Testis (tissue), 3 donors: Measurements from ENCODE around the gene TSHZ3. TPM values are rescaled to one million over a fixed set of nuclear protein-coding genes. Genes with fewer than 3 reads are reported as not detected.

Experiments
- DNase-seq: peaks from one replicate; pipeline ENCODE4 v3.0.0-alpha.2; 2019
- H3K27ac ChIP-seq, 2 donors: fragments of 200-600 bp; sonication (generic); one replicate each; pipeline ENCODE4 v1.5.1; 2019
- H3K27me3 ChIP-seq: fragments of 200-600 bp; sonication (generic); one replicate; pipeline ENCODE4 v1.5.1; 2019
- H3K36me3 ChIP-seq: fragments of 200-600 bp; sonication (generic); one replicate; pipeline ENCODE4 v1.5.1; 2017; ENCODE audit warnings: low read depth; ENCODE audit errors: missing control alignments
- H3K4me1 ChIP-seq: fragments of 200-600 bp; sonication (generic); one replicate; pipeline ENCODE4 v1.5.1; 2019
- H3K4me3 ChIP-seq, 2 donors: fragments of 200-600 bp; sonication (generic); one replicate each; pipeline ENCODE4 v1.5.1; 2017 to 2019
- H3K9me3 ChIP-seq: fragments of 200-600 bp; sonication (generic); one replicate; pipeline ENCODE4 v1.5.1; 2017
- CTCF ChIP-seq, 3 experiments: fragments of 450-650 bp in 2 of 3; fragments of 200-600 bp in 1 of 3; sonication (generic) in 1 of 3; IDR thresholded peaks; one replicate each; pipeline ENCODE4 v1.5.1; 2016 to 2019; ENCODE audit warnings: antibody characterized with exemption in 3 of 3, mild to moderate bottlenecking in 2 of 3, moderate library complexity in 1 of 3
- POLR2A ChIP-seq: fragments of 450-650 bp; IDR thresholded peaks from one replicate; pipeline ENCODE4 v1.6.1; 2017; ENCODE audit warnings: antibody characterized with exemption, mild to moderate bottlenecking, moderate library complexity
- WGBS, 2 donors: methylation state at CpG; one replicate each; pipeline ENCODE4 v1.1.5; 2018; 5-methylcytosine and 5-hydroxymethylcytosine counted together
- intact Hi-C: fragments of 100-400 bp; cut with DNase I; formaldehyde crosslinking; loops from one replicate; pipeline ENCODE4 v1.15.1; 2023; ENCODE audit warnings: low total_unique reads
- polyA plus RNA-seq: library from polyadenylated mRNA; stranded (reverse); fragments of 350-450 nt; fragmentation: Illumina TruSeq; extraction: RNeasy Lipid Tissue Mini Kit (QIAGEN cat#74804); gene quantifications from one replicate; pipeline ENCODE4 v1.2.3, GENCODE V29; 2014; ENCODE audit warnings: low read depth, low replicate concordance; ENCODE audit not compliant: insufficient read depth
- total RNA-seq, 2 donors: library from RNA; depleted of rRNA; stranded (reverse); fragments of >200 nt; gene quantifications; one replicate each; pipeline ENCODE4 v1.2.3, GENCODE V29; 2016

TSHZ3 gene
- total and polyA plus RNA-seq, 3 donors from 2014 or later, result 6.8 to 12.7 (median 8.0) TPM

GRCh38 chr19:31283701-31284100 is 65.5 kb downstream of the TSHZ3 start:
- WGBS, 2 donors, result 86 to 87% methylated on average over 8 of the region's 8 CpGs
- DNase-seq, result no peak
- H3K4me1 ChIP-seq, result peaks cover 9% of the 10 kb centered on the region
- H3K4me3 ChIP-seq, result no peak overlapping the region
- H3K36me3 ChIP-seq, result no peaks in the 10 kb centered on the region
- intact Hi-C loops, result no loop called here
- no peak for TF ChIP-seq POLR2A
- TF ChIP-seq CTCF (IDR thresholded peaks at IDR 0.05), result no peak
- H3K9me3 ChIP-seq, result no peaks in the 10 kb centered on the region
- H3K27ac ChIP-seq, result no peak overlapping the region
- no peaks in the 10 kb centered on the region for H3K27me3 ChIP-seq

GRCh38 chr19:31282346-31282745 is 66.9 kb downstream of the TSHZ3 start:
- WGBS, 2 donors, result 89 to 95% methylated on average over 3 to 4 of the region's 4 CpGs

GRCh38 chr19:31280287-31281006 is 68.8 kb downstream of the TSHZ3 start:
- H3K9me3 ChIP-seq, result no peaks in the 10 kb centered on the region
- no peaks in the 10 kb centered on the region for H3K4me1 ChIP-seq
- H3K27ac ChIP-seq, result no peak overlapping the region
- H3K4me3 ChIP-seq, result no peak overlapping the region
- no peaks in the 10 kb centered on the region for H3K27me3 ChIP-seq
- WGBS, 2 donors, result 85 to 86% methylated on average over 11 of the region's 11 CpGs
- TF ChIP-seq POLR2A (no peak), CTCF (IDR thresholded peaks at IDR 0.05) (no peak)
- no peaks in the 10 kb centered on the region for H3K36me3 ChIP-seq
- DNase-seq, result no peak
- intact Hi-C loops, result no loop called here

More at GRCh38 chr19:31282346-31282745, 66.9 kb downstream of the TSHZ3 start:
- no peak for DNase-seq
- no peaks in the 10 kb centered on the region for H3K9me3 ChIP-seq
- H3K36me3 ChIP-seq, result no peaks in the 10 kb centered on the region
- H3K4me1 ChIP-seq, result peaks cover 9% of the 10 kb centered on the region
- intact Hi-C loops, result no loop called here
- H3K27ac ChIP-seq, result no peak overlapping the region
- H3K27me3 ChIP-seq, result no peaks in the 10 kb centered on the region
- TF ChIP-seq POLR2A, result no peak
- no peak for TF ChIP-seq CTCF (IDR thresholded peaks at IDR 0.05)
- no peak overlapping the region for H3K4me3 ChIP-seq

- TF ChIP-seq POLR2A (no peak), CTCF (IDR thresholded peaks at IDR 0.05) (no peak)
- Histone ChIP-seq H3K36me3 (no peaks in the 10 kb centered on the region), H3K9me3 (no peaks in the 10 kb centered on the region), H3K27ac (no peak overlapping the region), H3K4me3 (no peak overlapping the region), H3K27me3 (no peaks in the 10 kb centered on the region), H3K4me1 (peaks cover 7% of the 10 kb centered on the region)
- 88 to 94% methylated on average over 16 of the region's 16 CpGs for WGBS, 2 donors
- intact Hi-C loops, result no loop called here
- no peak for DNase-seq
Measured at GRCh38 chr19:31279436-31279765, 69.8 kb downstream of the TSHZ3 start.
